ENCODE data around the gene TUBB2B. TPM values are rescaled to one million over a fixed set of nuclear protein-coding genes. Genes with fewer than 3 reads are reported as not detected.
"Not testable (repeated sequence)": the region's sequence is repeated elsewhere in the genome, so short reads cannot be mapped to it uniquely, and the experiment has no call there.

The TUBB2B gene
- total and polyA plus RNA-seq, 4 experiments from 2014 or later: 0.22 to 0.32 TPM; not detected in 2

DNA sequence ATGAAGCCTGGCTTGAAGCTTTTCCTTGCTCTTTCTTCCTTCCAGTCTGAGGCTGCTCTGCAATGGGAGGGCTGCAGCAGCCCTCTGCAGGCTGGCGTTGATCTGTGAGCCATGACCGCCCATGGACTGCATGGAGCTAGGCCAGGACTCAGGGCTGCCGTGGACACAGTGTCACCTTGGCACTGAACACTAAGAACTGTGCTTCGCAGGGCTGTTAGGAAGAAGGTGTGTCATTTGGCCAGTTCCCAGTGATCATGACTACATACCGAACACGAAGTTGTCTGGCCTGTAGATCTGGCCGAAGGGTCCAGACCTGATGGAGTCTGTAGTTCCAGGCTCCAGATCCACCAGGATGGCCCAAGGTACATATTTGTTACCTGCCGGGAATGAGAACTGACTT is 48.8 kb downstream of the TUBB2B start:
- H3K36me3 ChIP-seq (ENCODE audit: insufficient read depth, low read length); H3K27me3 Mint-ChIP-seq; H3K4me1 ChIP-seq (ENCODE audit: insufficient read depth, low read length); POLR2A ChIA-PET (ENCODE audit: partially characterized antibody); H3K9me3 Mint-ChIP-seq; H3K27ac ChIP-seq (ENCODE audit: low read depth, low read length); H3K27ac Mint-ChIP-seq; H3K27me3 ChIP-seq (ENCODE audit: insufficient read depth, low read length); DNase-seq; H3K4me3 ChIP-seq (ENCODE audit: low read length in 2 of 2); intact Hi-C loops (cut with micrococcal nuclease); H3K4me3 Mint-ChIP-seq; H3K4me1 Mint-ChIP-seq; H3K36me3 Mint-ChIP-seq; H3K9me3 ChIP-seq (ENCODE audit: control insufficient read depth in 1 of 2, low read length in 2 of 2); CTCF ChIA-PET (ENCODE audit: partially characterized antibody): not testable (repeated sequence)

DNA sequence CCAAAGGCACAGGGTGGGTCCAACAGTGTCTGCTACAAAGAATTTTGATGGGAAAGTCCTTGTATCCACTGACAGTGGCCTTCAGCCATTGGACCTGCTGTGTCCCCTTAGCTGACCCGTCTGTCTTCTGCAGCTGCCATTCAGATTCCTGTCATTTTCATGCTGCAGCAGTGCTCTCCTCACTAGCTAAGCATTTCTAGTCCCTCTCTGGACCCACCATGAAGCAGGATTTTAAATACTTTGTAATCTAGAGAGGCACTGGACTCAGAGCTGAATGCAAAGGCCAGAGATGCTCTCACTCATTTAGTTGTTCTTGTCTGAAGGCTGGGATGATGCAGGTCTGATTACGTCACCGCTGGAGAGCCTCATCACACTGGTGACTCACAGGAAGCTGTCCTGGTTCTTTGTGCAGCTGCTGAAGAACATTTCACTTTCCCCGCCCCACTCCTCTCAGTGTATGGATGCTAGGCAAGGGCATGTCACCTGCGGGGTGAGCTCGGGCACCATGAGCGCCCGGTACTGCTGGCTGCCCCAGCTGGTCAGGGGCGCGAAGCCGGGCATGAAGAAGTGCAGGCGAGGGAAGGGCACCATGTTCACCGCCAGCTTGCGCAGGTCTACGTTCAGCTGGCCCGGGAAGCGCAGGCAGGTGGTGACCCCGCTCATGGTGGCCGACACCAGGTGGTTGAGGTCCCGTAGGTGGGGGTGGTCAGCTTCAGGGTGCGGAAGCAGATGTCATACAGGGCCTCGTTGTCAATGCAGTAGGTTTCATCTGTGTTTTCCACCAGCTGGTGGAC is 50.7 kb downstream of the TUBB2B start:
- ChIA-PET CTCF (ENCODE audit: partially characterized antibody) (interaction anchor here (1.1 to 1.2 kb wide), 2 partner anchors 29 to 76 kb away, joined by 3 read pairs; no protein-coding TSS in a partner anchor), POLR2A (ENCODE audit: partially characterized antibody) (no interaction called here)
- peak in 1 of 5 donors; percentile 66 for DNase-seq
- H3K4me1 Mint-ChIP-seq: no peaks in the 10 kb centered on the region
- Histone ChIP-seq H3K27ac (ENCODE audit: low read depth, low read length) (no peak overlapping the region), H3K4me1 (ENCODE audit: insufficient read depth, low read length) (no peaks in the 10 kb centered on the region), H3K9me3 (ENCODE audit: control insufficient read depth in 1 of 2, low read length in 2 of 2) (no peaks in the 10 kb centered on the region), H3K36me3 (ENCODE audit: insufficient read depth, low read length) (no peaks in the 10 kb centered on the region), H3K27me3 (ENCODE audit: insufficient read depth, low read length) (no peaks in the 10 kb centered on the region), H3K4me3 (ENCODE audit: low read length in 2 of 2) (no peak overlapping the region)
- no peaks in the 10 kb centered on the region for H3K9me3 Mint-ChIP-seq
- H3K36me3 Mint-ChIP-seq: no peaks in the 10 kb centered on the region
- intact Hi-C loops (cut with micrococcal nuclease): no loop called here
- no peak overlapping the region for H3K27ac Mint-ChIP-seq
- H3K4me3 Mint-ChIP-seq: no peak overlapping the region
- peaks cover 3 to 6% of the 10 kb centered on the region in 2 donors for H3K27me3 Mint-ChIP-seq

DNA sequence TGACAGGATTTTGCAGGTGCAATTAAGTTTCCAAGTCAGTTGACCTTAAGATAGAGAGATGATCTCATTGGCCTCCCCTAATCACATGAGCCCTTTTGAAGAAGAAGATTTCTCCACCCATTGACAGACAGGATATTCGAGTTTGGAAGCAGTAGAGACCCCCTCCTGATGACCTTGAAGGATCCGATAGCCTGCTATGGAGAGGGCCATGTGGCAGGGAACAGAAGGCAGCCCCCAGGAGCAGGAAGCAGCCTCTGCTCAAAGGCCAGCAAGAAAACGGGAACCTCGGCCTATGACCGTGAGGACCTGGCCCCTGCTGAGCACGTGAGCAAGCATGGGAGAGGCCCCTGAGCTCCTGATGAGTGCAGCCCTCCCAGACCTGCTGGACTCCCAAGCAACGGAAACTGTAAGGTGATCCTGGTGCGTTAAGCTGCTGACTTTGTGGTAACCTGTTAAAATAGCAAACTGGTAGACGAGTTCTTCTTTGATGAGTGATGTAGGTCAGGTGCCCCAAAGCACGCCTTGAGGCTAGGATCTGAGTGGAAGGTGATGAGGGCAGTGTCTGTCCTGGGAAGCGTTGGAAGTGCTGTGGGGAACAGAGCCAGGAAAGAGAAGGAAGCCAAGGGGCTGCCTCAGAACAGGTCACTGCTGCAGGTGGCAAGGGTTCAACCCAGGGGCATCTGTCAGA is 51.6 kb downstream of the TUBB2B start:
- no peaks in the 10 kb centered on the region for H3K4me1 Mint-ChIP-seq
- Histone ChIP-seq H3K36me3 (ENCODE audit: insufficient read depth, low read length) (no peaks in the 10 kb centered on the region), H3K4me1 (ENCODE audit: insufficient read depth, low read length) (no peaks in the 10 kb centered on the region), H3K9me3 (ENCODE audit: control insufficient read depth in 1 of 2, low read length in 2 of 2) (no peaks in the 10 kb centered on the region), H3K27me3 (ENCODE audit: insufficient read depth, low read length) (no peaks in the 10 kb centered on the region), H3K27ac (ENCODE audit: low read depth, low read length) (no peak overlapping the region), H3K4me3 (ENCODE audit: low read length in 2 of 2) (no peak overlapping the region)
- POLR2A ChIA-PET (ENCODE audit: partially characterized antibody): no interaction called here
- CTCF ChIA-PET (ENCODE audit: partially characterized antibody): interaction anchor here (1.1 to 1.2 kb wide), 2 partner anchors 28 to 77 kb away, joined by 3 read pairs; no protein-coding TSS in a partner anchor
- no peak for DNase-seq
- H3K9me3 Mint-ChIP-seq: no peaks in the 10 kb centered on the region
- intact Hi-C loops (cut with micrococcal nuclease): no loop called here
- no peak overlapping the region for H3K4me3 Mint-ChIP-seq
- peaks cover 1 to 6% of the 10 kb centered on the region in 2 donors for H3K27me3 Mint-ChIP-seq
- H3K36me3 Mint-ChIP-seq: no peaks in the 10 kb centered on the region
- peak overlapping the region in 1 of 7 donors; percentile 70 for H3K27ac Mint-ChIP-seq

Other genes starting within 250 kb of the TUBB2B start
- 10 to 100 TPM; 34.2 to 36.6 TPM for gene NQO2, start 227.8 kb downstream of the TUBB2B start, total RNA-seq
- 10 to 100 TPM; 49.1 to 53.1 TPM for gene NQO2, start 227.8 kb downstream of the TUBB2B start, polyA plus RNA-seq
- 10 to 100 TPM; 38.7 to 39.0 TPM for gene RIPK1, start 159.2 kb downstream of the TUBB2B start, total RNA-seq
- 10 to 100 TPM; 13.1 to 31.0 TPM for gene RIPK1, start 159.2 kb downstream of the TUBB2B start, polyA plus RNA-seq
- gene BPHL, start 108.9 kb downstream of the TUBB2B start, total RNA-seq: 10 to 100 TPM; 11.9 to 13.7 TPM
- 1 to 10 TPM; 8.1 to 8.4 TPM for gene BPHL, start 108.9 kb downstream of the TUBB2B start, polyA plus RNA-seq
- gene TUBB2A, start 70.1 kb downstream of the TUBB2B start, total RNA-seq: 1 to 10 TPM; 5.2 to 5.4 TPM
- gene TUBB2A, start 70.1 kb downstream of the TUBB2B start, polyA plus RNA-seq: 1 to 10 TPM; 7.3 to 8.4 TPM
- 10 to 100 TPM; 41.0 to 41.6 TPM for gene PSMG4, start 31.3 kb upstream of the TUBB2B start, total RNA-seq
- 10 to 100 TPM; 52.5 to 63.0 TPM for gene PSMG4, start 31.3 kb upstream of the TUBB2B start, polyA plus RNA-seq
- gene SLC22A23, start 229.4 kb upstream of the TUBB2B start, total RNA-seq: 10 to 100 TPM in 1 of 2 experiments, 1 to 10 TPM in 1; 7.9 to 12.5 TPM
- 1 to 10 TPM in 1 of 2 donors, under 1 TPM in 1; 0.32 to 3.4 TPM for gene SLC22A23, start 229.4 kb upstream of the TUBB2B start, polyA plus RNA-seq

Data from CD4-positive, alpha-beta memory T cell (primary cell).